MM.1S (cell line): ENCODE data around the gene PTPRC.

Source experiments
- DNase-seq: peaks from one replicate; pipeline ENCODE4 v3.0.0-alpha.2; 2015
- H2AFZ ChIP-seq: fragments of 300-600 bp; sonication (generic); 2 replicates; pipeline ENCODE4 v1.6.0; 2016; ENCODE audit warnings: antibody characterized with exemption, low read length
- H3F3A ChIP-seq: fragments of 300-600 bp; sonication (generic); 2 replicates; pipeline ENCODE4 v1.6.1; 2016; ENCODE audit warnings: mild to moderate bottlenecking, antibody characterized with exemption, low read length, moderate library complexity, mixed read lengths; ENCODE audit not compliant: insufficient read depth
- H3K27ac ChIP-seq: fragments of 300-600 bp; sonication (generic); 2 replicates; pipeline ENCODE4 v1.5.1; 2016; ENCODE audit warnings: mild to moderate bottlenecking, low read length
- H3K27me3 ChIP-seq: fragments of 300-600 bp; sonication (generic); replicated peaks from 2 replicates; pipeline ENCODE4 v1.6.0; 2016; ENCODE audit warnings: low read length; ENCODE audit not compliant: insufficient read depth
- H3K36me3 ChIP-seq: fragments of 300-600 bp; sonication (generic); replicated peaks from 2 replicates; pipeline ENCODE4 v1.6.1; 2016; ENCODE audit warnings: mild to moderate bottlenecking, low read length, mixed read lengths; ENCODE audit not compliant: insufficient read depth
- H3K4me1 ChIP-seq: fragments of 300-600 bp; sonication (generic); 2 replicates; pipeline ENCODE4 v1.6.1; 2016; ENCODE audit warnings: low read length, mixed read lengths
- H3K4me2 ChIP-seq: fragments of 300-600 bp; sonication (generic); 2 replicates; pipeline ENCODE4 v1.6.0; 2016; ENCODE audit warnings: low read depth, low read length
- H3K4me3 ChIP-seq: fragments of 300-600 bp; sonication (generic); 2 replicates; pipeline ENCODE4 v1.5.1; 2016; ENCODE audit warnings: low read length, mixed read lengths
- H3K79me2 ChIP-seq: fragments of 300-600 bp; sonication (generic); 2 replicates; pipeline ENCODE4 v1.6.1; 2016; ENCODE audit warnings: mixed run types, low read length, mixed read lengths
- H3K9ac ChIP-seq: fragments of 300-600 bp; sonication (generic); 2 replicates; pipeline ENCODE4 v1.6.1; 2016; ENCODE audit warnings: low read length, mixed read lengths
- H3K9me2 ChIP-seq: fragments of 300-600 bp; sonication (generic); replicated peaks from 2 replicates; pipeline ENCODE4 v1.6.1; 2016; ENCODE audit warnings: mild to moderate bottlenecking, low read length, mixed read lengths; ENCODE audit not compliant: insufficient read depth
- H3K9me3 ChIP-seq: fragments of 300-600 bp; sonication (generic); replicated peaks from 2 replicates; pipeline ENCODE4 v1.6.1; 2016; ENCODE audit warnings: mild to moderate bottlenecking, low read length, mixed read lengths; ENCODE audit not compliant: insufficient read depth
- H4K20me1 ChIP-seq: fragments of 300-600 bp; sonication (generic); 2 replicates; pipeline ENCODE4 v1.6.1; 2016; ENCODE audit warnings: mild to moderate bottlenecking, low read length, moderate library complexity, mixed read lengths; ENCODE audit not compliant: insufficient read depth
- EZH2 ChIP-seq: fragments of 300-600 bp; sonication (generic); optimal IDR thresholded peaks from 2 replicates; pipeline ENCODE3; 2017; ENCODE audit warnings: low read depth, mild to moderate bottlenecking, antibody characterized with exemption, low read length, mixed read lengths
- EZH2phosphoT487 ChIP-seq: fragments of 300-600 bp; sonication (generic); IDR thresholded peaks from 2 replicates; pipeline ENCODE4 v1.6.1; 2018; ENCODE audit warnings: antibody characterized with exemption, low read length
- TF ChIP-seq, protein P1 (sequence below): fragments of 300-600 bp; sonication (generic); IDR thresholded peaks from 2 replicates; pipeline ENCODE4 v1.5.1; 2016; ENCODE audit warnings: antibody characterized with exemption, low read length, mixed read lengths

PTPRC gene

DNA sequence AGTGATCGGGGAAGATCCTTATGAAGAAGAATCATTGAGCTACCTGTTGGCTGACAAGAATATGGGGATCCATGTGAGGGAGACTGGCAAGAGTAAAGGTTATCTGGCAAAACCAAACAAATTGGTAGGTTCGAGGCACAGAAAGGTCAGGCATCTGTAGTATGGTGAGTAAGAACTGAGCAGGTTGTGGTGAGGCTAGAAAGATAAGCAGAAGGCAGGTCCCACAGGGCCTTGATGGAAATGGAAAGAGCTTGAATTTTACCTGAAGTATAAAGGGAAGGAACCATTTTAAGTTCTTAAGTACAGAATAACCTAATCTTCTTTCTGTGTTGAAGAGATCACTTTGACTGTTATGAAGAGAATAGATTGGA is 11.1 kb downstream of the PTPRC start:
- Histone ChIP-seq H3K9me2 (no peaks in the 10 kb centered on the region; the same call in 1 of the 2 replicates), H3K27me3 (0 out of 2 replicates have a peak, but pooled peaks cover 4% of the 10 kb centered on the region), H3F3A (no peaks in the 10 kb centered on the region), H3K4me1 (no peaks in the 10 kb centered on the region), H3K4me3 (no peak overlapping the region), H3K79me2 (no peaks in the 10 kb centered on the region), H3K9me3 (no peaks in the 10 kb centered on the region), H4K20me1 (no peaks in the 10 kb centered on the region), H3K9ac (no peak overlapping the region), H2AFZ (no peak overlapping the region), H3K27ac (no peak overlapping the region), H3K36me3 (no peaks in the 10 kb centered on the region), H3K4me2 (no peak overlapping the region)
- DNase-seq = no peak
- TF ChIP-seq EZH2 (no peak), EZH2phosphoT487 (no peak)
- TF ChIP-seq, protein P1, sequence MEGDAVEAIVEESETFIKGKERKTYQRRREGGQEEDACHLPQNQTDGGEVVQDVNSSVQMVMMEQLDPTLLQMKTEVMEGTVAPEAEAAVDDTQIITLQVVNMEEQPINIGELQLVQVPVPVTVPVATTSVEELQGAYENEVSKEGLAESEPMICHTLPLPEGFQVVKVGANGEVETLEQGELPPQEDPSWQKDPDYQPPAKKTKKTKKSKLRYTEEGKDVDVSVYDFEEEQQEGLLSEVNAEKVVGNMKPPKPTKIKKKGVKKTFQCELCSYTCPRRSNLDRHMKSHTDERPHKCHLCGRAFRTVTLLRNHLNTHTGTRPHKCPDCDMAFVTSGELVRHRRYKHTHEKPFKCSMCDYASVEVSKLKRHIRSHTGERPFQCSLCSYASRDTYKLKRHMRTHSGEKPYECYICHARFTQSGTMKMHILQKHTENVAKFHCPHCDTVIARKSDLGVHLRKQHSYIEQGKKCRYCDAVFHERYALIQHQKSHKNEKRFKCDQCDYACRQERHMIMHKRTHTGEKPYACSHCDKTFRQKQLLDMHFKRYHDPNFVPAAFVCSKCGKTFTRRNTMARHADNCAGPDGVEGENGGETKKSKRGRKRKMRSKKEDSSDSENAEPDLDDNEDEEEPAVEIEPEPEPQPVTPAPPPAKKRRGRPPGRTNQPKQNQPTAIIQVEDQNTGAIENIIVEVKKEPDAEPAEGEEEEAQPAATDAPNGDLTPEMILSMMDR = no peak

DNA sequence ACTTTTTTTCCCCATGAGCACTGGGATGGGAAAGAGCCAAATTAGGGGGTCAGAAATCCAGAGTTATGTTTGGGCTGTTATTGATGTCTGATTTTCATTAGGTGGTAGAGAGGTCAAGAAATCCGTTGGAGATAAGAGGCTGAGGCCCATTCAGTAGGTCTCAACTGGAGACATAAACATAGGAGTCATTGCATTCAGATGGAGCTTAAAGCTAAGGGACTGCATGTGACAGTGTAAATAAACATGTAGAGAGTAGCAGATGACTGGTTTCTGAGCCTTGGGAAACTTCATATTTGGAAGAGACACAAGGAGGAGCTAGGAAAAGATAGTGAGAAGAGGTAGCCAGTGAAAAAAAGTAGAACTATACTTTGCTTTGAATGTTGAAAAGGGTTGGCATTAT is 11.7 kb downstream of the PTPRC start:
- no peaks in the 10 kb centered on the region for H3F3A ChIP-seq
- no peaks in the 10 kb centered on the region for H3K79me2 ChIP-seq
- H3K27me3 ChIP-seq = 0 out of 2 replicates have a peak, but pooled peaks cover 4% of the 10 kb centered on the region
- TF ChIP-seq EZH2phosphoT487 = no peak
- H3K4me2 ChIP-seq = no peak overlapping the region
- H3K27ac ChIP-seq = no peak overlapping the region
- peaks cover 3% of the 10 kb centered on the region for H3K4me1 ChIP-seq
- no peaks in the 10 kb centered on the region for H3K36me3 ChIP-seq
- H3K9ac ChIP-seq = no peak overlapping the region
- no peak overlapping the region for H3K4me3 ChIP-seq
- H2AFZ ChIP-seq = no peak overlapping the region
- DNase-seq = no peak
- H3K9me2 ChIP-seq = no peaks in the 10 kb centered on the region; the same call in 1 of the 2 replicates
- H3K9me3 ChIP-seq = no peaks in the 10 kb centered on the region
- no peaks in the 10 kb centered on the region for H4K20me1 ChIP-seq

DNA sequence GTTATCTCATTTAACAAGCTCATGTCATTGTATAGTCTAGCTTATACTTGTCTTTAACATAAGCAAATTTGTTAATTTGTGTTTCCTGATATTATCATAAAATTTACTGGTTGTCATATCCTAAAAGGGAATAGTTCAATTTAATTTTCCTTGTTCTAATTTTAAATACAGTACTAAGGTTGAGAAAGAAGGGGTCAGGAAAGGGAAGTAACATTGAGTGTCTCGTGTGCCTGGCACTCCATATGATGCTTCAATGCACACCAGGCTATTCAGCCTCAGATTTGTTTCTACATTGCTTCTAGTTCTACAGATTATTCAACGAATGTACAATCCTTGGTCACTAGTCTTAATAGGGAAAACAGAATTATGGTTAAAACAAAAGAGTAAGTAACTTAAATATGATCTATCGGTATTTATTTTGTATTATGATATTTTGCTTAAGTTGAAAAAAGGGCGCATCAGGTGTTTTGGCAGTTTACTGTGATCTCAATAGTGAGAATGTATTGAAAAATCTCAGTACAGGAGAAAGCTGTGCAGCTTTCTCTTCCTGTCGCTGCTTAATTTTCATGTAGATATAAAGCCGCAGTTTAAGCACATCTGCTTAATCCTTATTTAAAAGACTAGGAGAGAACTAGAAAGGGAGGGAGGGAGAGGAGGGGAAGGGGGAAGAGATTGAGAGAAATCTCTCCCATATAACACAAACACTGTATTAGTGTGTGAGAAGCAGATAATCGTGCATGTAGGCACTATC is 13.0 kb downstream of the PTPRC start:
- no peaks in the 10 kb centered on the region for H4K20me1 ChIP-seq
- no peaks in the 10 kb centered on the region for H3K79me2 ChIP-seq
- no peak for DNase-seq
- H3K4me2 ChIP-seq = no peak overlapping the region
- no peaks in the 10 kb centered on the region; the same call in 1 of the 2 replicates for H3F3A ChIP-seq
- peaks cover 5% of the 10 kb centered on the region for H3K4me1 ChIP-seq
- TF ChIP-seq EZH2 = no peak
- no peak for TF ChIP-seq EZH2phosphoT487
- H3K9me3 ChIP-seq = no peaks in the 10 kb centered on the region
- no peak overlapping the region for H3K27ac ChIP-seq
- H3K36me3 ChIP-seq = no peaks in the 10 kb centered on the region
- no peak overlapping the region for H3K4me3 ChIP-seq
- H3K9ac ChIP-seq = no peak overlapping the region
- H2AFZ ChIP-seq = no peak overlapping the region
- H3K27me3 ChIP-seq = 0 out of 2 replicates have a peak, but pooled peaks cover 4% of the 10 kb centered on the region
- no peaks in the 10 kb centered on the region for H3K9me2 ChIP-seq

DNA sequence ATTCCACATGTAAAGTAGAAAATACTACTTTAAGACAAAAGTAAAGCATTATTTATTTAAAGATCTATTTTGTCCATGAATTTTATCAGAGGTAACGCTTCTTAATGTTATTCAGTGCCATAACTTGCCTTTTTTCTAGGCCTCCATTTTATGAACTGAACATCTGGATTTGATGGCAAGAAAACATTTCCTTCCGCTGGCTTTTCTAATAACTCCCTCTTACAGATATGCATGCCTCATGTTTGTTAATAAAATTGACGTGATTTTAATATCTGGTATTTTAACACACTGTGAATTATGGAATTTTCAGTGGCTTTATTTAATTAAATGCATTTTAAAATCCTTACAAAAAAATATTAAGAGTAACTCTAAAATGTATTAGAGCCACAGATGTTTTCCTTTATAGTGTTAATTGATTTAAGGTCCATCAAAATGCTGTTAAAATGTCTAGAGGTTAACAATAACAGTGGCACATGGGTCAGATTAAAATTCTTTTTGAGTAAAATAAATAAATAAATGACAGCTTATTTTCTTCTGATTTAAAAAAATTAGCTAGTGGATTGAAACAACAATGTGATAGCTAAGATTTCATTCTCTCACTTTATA is 15.1 kb downstream of the PTPRC start:
- H4K20me1 ChIP-seq = no peaks in the 10 kb centered on the region
- no peak for DNase-seq
- 0 out of 2 replicates have a peak, but pooled peaks cover 4% of the 10 kb centered on the region for H3K27me3 ChIP-seq
- no peaks in the 10 kb centered on the region for H3K9me3 ChIP-seq
- H3K79me2 ChIP-seq = no peaks in the 10 kb centered on the region
- H3K36me3 ChIP-seq = no peaks in the 10 kb centered on the region
- TF ChIP-seq, protein P1 = no peak
- TF ChIP-seq EZH2phosphoT487 = no peak
- no peak for TF ChIP-seq EZH2
- H3K9me2 ChIP-seq = no peaks in the 10 kb centered on the region
- no peak overlapping the region for H2AFZ ChIP-seq
- no peak overlapping the region for H3K9ac ChIP-seq
- peaks cover 9% of the 10 kb centered on the region; the same call in 1 of the 2 replicates for H3F3A ChIP-seq
- no peak overlapping the region for H3K4me3 ChIP-seq
- peaks cover 13% of the 10 kb centered on the region for H3K4me1 ChIP-seq
- no peak overlapping the region for H3K4me2 ChIP-seq
- no peak overlapping the region for H3K27ac ChIP-seq
